Measurements from ENCODE around the gene GPR143.
"Not testable (repeated sequence)": the region's sequence is repeated elsewhere in the genome, so short reads cannot be mapped to it uniquely, and the experiment has no call there.

GPR143 gene

DNA sequence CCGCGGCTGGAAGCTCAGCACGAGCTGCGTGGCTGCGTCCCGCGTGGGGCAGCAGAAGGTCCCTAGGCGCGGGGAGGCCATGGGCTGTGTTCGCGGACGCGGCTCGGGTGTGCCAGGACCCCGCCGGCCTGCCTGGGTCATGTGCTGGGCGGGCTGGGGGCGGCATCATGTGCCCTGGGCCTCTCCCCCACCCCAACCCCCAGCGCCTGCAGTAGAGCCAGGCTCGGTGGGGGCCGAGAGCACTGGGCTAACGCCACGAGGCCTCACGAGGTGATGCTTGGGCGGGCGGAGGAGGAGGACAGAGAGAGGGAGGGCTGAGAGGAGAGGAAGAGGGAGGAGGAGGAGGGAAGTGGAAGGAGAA lies at the start of gene GPR143:
GPR143 (minus strand) TSS at position 111 of the 361 bp plus-strand sequence; CDS start at position 81, 30 bp downstream.
- no peak for DNase-seq (ENCODE audit: low read depth)

DNA sequence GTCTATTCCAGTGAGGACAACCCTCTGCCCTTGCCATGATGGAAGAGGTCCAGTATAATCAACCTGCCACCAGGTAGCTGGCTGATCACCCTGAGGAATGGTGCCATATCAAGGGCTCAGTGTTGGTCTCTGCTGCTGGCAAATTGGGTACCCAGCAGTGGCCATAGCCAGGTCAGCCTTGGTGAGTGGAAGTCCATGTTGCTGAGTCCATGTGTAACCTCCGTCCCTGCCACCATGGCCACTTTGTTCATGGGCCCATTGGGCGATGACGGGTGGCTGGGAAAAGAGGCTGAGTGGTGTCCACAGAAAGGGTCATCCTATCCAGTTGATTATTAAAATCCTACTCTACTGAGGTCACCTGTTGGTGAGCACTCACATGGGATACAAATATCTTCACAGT lies 45.4 kb upstream of the GPR143 start:
- DNase-seq (ENCODE audit: low read depth), result not testable (repeated sequence)

GRCh38 chrX:9809876-9810275 lies 44.2 kb upstream of the GPR143 start:
- not testable (repeated sequence) for DNase-seq (ENCODE audit: low read depth)

DNA sequence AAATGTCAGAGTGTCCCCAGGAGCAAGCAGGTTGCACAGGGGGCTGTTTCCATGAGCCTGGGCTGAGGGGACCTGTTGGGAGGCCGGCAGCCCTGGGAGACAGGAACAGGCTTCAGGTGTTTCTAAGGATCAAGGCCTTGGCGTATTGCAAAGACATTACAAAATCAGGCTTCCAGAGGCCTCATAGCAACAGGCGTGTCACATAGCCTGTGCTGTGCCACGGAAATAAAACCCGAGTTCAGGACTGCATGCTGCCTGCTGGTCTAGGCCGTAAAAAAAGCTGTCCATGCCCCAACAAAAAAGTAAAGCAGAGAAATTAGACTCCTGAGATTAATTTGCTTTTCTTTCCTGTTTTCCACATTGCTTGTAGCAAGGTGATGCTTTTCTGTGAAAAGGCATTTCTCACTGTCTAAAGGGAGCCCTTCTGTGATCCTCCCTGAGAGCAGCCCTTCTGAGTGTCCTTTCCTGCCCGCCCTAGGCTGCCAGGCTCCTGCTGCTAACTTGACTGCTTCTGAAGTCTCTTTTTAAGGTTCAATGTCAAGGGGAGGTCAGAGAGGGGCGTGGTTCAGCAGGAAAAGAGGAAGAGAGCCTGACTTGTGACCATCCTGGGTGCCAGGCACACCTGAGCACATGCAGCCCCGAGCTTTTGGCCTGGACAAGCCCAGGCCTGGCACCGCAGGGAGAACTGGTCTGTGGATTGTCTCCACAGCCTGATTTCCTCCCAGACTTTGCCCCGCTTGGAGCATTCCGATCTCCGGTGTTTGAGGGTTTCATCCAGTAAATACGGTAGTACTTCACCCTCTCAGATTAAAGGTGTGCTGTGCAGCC lies 41.9 kb upstream of the GPR143 start:
- no peak for DNase-seq (ENCODE audit: low read depth)

DNA sequence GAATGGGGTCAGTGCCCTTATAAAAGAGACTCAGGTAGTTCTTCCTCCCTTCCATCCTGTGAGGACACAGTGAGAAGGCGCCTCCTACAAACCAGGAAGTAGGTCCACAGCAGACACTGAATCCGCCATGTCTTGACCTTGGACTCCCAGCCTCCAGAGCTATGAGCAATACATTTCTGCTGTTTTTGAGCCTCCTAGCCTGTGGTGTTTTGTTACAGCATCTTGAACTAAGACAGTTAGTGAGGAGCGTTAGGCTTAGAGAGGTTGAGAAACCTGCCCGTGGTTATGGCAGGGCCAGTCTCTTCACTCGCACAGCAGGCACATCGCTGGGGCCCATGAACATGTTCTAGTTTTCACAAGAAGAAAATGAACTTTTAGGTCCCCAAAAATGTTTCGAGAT lies 40.3 kb upstream of the GPR143 start:
- DNase-seq (ENCODE audit: low read depth), result no peak

DNA sequence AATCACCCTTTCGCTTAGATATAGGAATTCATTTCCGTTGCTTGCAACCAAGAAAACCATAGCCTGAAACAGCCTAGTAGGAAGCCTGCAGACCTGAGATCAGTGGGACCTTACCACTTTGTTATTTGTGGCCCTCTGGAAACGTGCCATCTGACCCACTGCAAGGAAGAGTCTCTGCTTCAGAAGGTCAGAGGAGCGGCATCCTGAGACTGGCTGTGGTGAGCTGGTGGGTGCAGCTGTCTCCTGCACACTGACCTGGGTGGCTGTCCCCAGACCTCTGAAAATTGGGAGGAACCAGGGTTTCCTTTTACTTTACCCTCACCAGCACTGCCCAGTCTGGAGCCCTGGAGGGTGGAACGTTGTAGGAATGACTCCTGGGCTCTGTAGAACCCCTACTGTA lies 38.8 kb upstream of the GPR143 start:
- DNase-seq (ENCODE audit: low read depth), result no peak

- DNase-seq (ENCODE audit: low read depth), result no peak
These were observed 37.1 kb upstream of the GPR143 start for GRCh38 chrX:9802737-9803136.

DNA sequence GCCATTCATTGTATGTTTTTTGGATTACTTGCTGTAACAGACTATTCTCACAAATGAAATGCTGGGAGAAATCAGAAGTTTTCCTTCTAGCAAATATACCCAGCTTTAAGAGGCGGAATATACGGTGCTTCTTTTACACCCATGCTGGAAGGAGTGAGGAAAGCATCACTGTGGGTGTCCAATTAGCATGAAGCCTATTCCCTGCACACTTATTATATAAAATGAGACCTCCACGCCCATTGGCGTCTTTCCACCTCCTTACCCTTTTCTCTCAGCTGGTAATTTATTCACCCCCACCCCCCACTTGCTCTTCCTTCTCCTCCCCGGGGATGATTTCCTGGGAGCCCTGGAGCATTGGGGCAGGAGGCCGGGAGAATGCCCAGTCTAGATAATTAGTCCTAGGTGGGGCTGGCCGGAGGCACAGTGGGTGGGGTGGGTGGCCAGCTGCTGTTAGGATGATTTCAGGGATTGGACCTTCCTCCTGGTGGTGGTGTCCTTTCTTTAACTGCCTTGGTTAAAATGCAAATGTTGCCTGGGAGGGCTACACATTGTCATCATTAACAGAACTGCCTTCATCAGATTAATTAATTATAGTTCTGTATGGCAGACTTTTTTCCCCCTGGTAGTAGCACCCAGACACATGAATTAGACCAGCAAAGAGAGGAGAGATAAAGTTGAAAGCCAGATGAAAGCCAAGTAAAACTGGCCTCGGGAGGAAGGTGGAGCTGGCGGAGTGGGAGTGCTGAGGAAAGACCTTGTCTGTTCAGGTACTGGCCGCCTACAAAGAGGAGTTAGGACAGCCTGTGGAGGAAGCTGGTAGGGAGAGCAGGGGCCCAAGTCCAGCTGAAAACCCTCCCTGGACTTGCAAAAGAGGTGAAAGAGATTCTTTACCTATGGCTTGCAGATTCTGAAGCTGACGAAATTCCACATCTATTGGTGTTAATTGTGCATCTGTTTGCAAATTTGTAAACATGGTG lies 32.0 kb upstream of the GPR143 start:
- no peak for DNase-seq (ENCODE audit: low read depth)

- DNase-seq (ENCODE audit: low read depth), result no peak
These were observed 28.8 kb upstream of the GPR143 start for GRCh38 chrX:9794495-9794894.

DNA sequence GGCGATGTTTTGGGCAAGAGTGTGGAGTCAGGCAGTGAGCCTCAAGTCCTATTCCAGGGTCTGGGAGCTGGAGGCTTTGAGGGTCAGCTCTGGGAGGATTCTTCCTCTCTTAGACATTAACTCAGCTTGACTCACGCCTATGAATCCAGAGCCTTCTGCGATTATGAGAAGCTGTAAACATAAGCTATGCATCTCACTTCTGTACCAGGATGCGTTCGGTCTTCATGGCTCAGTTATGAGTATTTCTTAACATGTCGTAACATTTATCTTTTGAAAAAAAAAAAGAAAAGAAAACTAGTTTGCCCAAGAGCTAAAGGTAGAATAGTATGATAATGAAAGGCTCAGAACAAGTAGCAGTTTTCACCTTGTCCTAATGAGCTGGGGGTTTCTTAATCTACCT lies 25.2 kb upstream of the GPR143 start:
- DNase-seq (ENCODE audit: low read depth), result no peak

DNA sequence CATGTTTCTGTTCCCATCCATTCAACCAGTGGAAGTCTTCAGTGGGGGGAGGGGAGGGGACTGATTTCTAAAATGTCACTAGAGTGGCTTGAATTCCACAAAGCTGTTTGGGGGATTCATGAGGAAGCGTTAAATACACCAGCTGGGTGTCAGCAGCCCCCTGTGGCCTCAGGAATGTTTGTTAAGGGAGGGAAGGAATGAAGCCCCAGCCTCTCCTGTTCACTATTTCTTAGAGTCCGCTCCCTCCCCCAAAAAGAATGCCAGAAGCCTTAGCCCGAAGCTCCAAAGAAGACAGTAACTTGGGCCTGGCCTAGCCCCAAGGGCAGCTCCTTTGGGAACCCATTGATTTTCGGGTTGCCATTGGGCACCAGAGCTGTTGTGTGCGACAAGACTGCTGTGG lies 23.9 kb upstream of the GPR143 start:
- no peak for DNase-seq (ENCODE audit: low read depth)

- DNase-seq (ENCODE audit: low read depth), result no peak
These were observed 23.3 kb upstream of the GPR143 start for GRCh38 chrX:9788911-9789310.

DNA sequence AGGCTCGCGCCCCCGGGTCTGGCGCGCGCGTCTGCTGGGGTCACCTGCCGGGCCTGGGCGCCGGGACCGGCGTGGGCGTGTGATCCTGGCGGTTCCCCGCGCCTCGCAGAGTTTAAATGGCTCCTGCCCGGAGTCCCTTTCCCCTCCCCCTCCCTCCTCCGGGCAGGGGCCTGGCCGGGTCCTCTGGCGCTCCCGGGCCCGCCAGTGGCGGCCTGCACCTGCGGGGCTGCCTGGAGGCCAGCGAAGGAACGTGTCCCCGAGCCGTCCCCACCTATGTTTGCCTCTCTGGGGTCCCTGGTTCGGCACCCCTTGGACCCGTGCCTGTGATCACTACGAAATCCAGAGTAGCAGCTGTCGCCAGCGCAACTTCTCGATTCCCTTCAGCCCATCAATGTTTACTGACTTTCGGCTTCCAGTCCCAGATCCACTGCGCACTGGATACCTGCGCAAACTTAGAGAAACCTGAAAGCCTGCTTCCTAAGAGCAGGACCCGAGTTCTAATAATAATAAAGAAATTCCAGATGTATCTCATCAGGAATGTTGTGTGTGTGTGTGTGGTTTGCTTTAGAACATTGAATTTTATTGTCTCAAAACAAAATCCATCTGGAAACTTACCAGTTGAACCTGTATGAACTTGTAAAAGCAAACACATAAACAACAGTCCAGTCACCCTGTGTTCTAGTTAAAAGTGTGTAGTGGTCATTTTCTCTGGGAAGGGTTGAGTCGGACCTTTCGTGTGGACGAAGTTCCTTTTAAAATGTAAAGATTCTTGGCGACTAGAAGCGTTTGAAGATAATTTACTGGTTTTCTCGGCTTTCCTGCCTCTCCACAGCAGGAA lies 21.4 kb upstream of the GPR143 start:
- DNase-seq (ENCODE audit: low read depth), result no peak

- no peak for DNase-seq (ENCODE audit: low read depth)
These were observed 20.5 kb upstream of the GPR143 start, which contains the start of gene SHROOM2 for GRCh38 chrX:9785944-9786797. Gene SHROOM2, plus strand, starts transcription at chrX:9786429. Its CDS starts 117 bp downstream, at chrX:9786546.

DNA sequence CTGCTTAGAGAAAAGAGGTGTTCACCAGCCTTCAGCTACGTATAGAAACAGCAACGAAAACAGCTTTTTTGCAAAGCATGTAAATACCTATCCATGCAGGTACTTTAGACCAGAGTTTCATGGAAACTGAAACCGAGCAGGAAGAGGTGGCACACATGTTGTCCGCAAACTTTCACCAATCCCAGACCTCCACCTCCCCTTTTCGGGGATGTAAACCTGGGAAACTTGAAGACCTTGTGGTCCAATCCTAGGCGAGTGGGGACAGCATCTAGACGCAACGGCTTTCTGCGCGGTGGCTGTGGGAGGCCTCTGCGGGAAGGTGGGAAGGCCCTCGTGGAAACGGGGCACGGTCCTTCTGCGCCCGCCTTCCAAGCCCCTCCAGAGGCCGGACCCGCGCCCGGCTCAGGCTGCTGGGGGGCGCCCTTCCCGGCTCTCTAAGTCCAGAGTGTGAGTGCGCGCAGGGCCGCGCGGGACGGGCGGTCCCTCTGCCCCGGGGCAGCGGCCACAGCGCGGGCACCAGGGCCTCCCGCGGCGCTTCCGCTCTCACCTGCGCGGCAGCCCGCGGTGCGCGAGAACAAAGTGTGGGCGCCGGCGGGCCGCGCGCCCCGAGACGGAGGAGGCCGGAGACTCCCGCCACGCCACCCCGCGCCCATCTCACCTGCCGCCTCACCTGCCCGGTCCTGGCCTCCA lies 19.8 kb upstream of the GPR143 start:
- DNase-seq (ENCODE audit: low read depth), result no peak

- no peak for DNase-seq (ENCODE audit: low read depth)
These were observed 18.7 kb upstream of the GPR143 start for GRCh38 chrX:9784332-9784731.

DNA sequence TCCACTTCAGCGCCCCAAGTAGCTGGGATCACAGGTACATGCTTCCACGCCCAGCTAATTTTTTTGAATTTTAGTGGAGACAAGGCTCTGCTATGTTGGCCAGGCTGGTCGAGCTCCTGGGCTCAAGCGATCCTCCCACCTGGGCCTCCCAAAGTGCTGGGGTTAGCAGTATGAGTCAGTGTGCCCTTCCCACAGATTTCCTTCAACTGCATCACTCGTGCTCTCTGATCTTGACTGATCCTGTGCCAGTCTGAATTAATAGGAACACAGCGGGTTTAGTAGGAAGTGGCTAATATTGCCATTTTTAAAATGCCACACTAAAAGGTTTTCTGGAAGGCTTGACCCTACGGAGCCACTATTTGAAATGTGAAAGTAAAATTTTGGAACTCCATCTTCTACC lies 16.3 kb upstream of the GPR143 start:
- no peak for DNase-seq (ENCODE audit: low read depth)

DNA sequence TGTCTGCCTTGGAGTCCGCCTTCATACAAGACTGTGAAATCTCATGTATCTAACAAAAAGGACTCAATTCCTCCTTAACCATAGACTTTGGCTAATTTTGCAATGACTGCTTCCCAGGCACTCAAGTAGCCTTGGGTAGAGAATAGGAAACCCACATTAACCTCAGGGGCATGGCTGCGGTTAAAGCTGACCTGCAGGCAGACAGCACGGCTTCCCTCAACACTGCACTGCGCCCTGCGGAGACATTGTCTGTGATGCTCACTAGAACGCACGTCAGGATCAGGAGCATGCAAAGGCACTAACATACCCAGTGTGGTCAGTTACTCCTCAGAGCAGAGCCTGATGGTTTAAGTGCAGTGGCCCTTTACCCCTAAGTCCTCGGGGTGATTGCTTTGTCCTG lies 10.3 kb upstream of the GPR143 start:
- no peak for DNase-seq (ENCODE audit: low read depth)

GRCh38 chrX:9772943-9773342 lies 7.3 kb upstream of the GPR143 start:
- no peak for DNase-seq (ENCODE audit: low read depth)

DNA sequence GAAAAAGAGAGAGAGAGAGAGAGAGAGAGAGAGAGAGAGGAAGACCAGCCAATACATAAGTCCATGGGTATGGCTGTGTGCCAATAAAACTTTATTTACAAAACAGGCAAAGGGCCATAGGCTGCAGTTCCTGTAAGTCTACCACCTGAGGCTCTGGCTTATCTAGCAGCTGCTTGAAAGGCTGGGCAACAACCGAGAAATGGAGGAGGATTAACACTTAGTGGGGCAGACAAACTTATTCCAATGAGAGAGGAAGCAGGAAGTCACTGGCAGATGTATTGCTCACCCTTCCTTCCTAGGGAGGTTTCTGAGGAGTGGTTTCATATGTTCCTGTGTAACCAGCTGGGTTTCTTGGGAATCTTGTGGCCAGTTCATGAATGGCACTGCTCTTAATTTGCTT lies 4.7 kb upstream of the GPR143 start:
- peak; percentile 10 for DNase-seq (ENCODE audit: low read depth)
